ENCODE measurements around the gene GINS2.
A peak's percentile ranks its signal among the peaks of the same experiment; 100 is the strongest.

- no peak for TF ChIP-seq EZH2 (IDR thresholded peaks at IDR 0.05; ENCODE audit: borderline replicate concordance, low read length)
- peak; percentile 35 for TF ChIP-seq CTCF (IDR thresholded peaks at IDR 0.05; ENCODE audit: low read length)
These were observed 56.9 kb downstream of the GINS2 start for GRCh38 chr16:85631802-85632393.

Data from OCI-LY1 (cell line).